Gastroesophageal sphincter (tissue), 4 donors: ENCODE results near the gene RPS6KL1. TPM values are rescaled to one million over a fixed set of nuclear protein-coding genes. Genes with fewer than 3 reads are reported as not detected.

Experiments used
- ATAC-seq: fragments of 150-250 bp; one replicate; pipeline ENCODE4 v1.9.1; 2016; ENCODE audit warnings: mild to moderate bottlenecking, moderate library complexity
- H3K27ac ChIP-seq, 4 donors: fragments of 200-600 bp; sonication (generic) in 3 of 4; 1 replicate in 3 of 4; 2 replicates in 1 of 4; pipeline ENCODE4 v1.5.1; 2016 to 2019
- H3K27me3 ChIP-seq: fragments of 200-600 bp; sonication (generic); one replicate; pipeline ENCODE4 v1.5.1; 2019
- H3K36me3 ChIP-seq, 2 donors: fragments of 200-600 bp; sonication (generic); one replicate each; pipeline ENCODE4 v1.5.1; 2019; ENCODE audit warnings: control low read depth in 1 of 2
- H3K4me1 ChIP-seq, 3 donors: fragments of 200-600 bp; sonication (generic); 1 replicate in 2 of 3; 2 replicates in 1 of 3; pipeline ENCODE4 v1.5.1; 2016 to 2019; ENCODE audit warnings: control low read depth in 2 of 3
- H3K4me3 ChIP-seq, 2 donors: fragments of 200-600 bp; sonication (generic); one replicate each; pipeline ENCODE4 v1.5.1; 2019; ENCODE audit warnings: mild to moderate bottlenecking in 1 of 2, moderate library complexity in 1 of 2
- H3K9me3 ChIP-seq, 3 donors: fragments of 200-600 bp; sonication (generic); one replicate each; pipeline ENCODE4 v1.5.1; 2017 to 2019; ENCODE audit warnings: control low read depth in 2 of 3
- EP300 ChIP-seq: sonication (generic); formaldehyde crosslinking; IDR thresholded peaks from one replicate; pipeline ENCODE4 v1.6.1; 2017; ENCODE audit warnings: antibody characterized with exemption, mild to moderate bottlenecking
- POLR2A ChIP-seq, 2 donors: fragments of 450-650 bp; IDR thresholded peaks; one replicate each; pipeline ENCODE4 v1.6.1; 2017; ENCODE audit warnings: antibody characterized with exemption in 2 of 2, mild to moderate bottlenecking in 2 of 2, moderate library complexity in 1 of 2
- POLR2AphosphoS5 ChIP-seq: sonication (generic); formaldehyde crosslinking; IDR thresholded peaks from one replicate; pipeline ENCODE4 v1.6.1; 2017; ENCODE audit warnings: antibody characterized with exemption
- WGBS, 2 donors: methylation state at CpG; one replicate each; pipeline ENCODE4 v1.1.5; 2018; ENCODE audit warnings: low coverage in 1 of 2; 5-methylcytosine and 5-hydroxymethylcytosine counted together
- total RNA-seq, 4 donors: library from RNA; depleted of rRNA; stranded (reverse); fragments of >200 nt; gene quantifications; one replicate each; pipeline ENCODE4 v1.1.0, GENCODE V29; 2016
- TF ChIP-seq, protein P1 (sequence below), 4 experiments: fragments of 200-600 bp in 2 of 4; fragments of 450-650 bp in 2 of 4; sonication (generic) in 1 of 4; IDR thresholded peaks; one replicate each; pipeline ENCODE4 v1.5.1; 2017 to 2019; ENCODE audit warnings: antibody characterized with exemption in 4 of 4, mild to moderate bottlenecking in 2 of 4, moderate library complexity in 2 of 4

RPS6KL1 gene
- total RNA-seq, 4 donors from 2014 or later: 4.0 to 10.2 (median 8.2) TPM

DNA sequence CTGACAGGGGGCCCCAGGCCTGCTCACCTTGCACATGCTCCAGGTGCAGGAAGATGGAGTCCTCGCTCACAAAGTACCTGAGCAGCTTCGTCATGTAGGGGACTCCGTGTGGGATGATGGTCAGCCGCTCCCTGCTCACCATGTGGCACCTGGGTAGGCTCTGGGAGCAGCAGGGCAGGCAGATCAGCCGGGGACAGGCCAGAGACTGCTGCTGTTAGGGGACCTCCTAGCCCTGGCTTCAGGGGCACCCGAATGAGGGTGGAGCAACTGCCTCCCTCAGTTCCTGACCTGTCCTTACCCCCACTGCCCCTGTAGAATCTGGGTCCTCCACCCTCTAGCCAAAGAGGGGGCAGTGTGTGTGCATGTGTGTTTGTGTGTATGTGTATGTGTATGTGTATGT lies 11.8 kb downstream of the RPS6KL1 start:
- Histone ChIP-seq H3K4me1 (peaks cover 0 to 47% (median 5%) of the 10 kb centered on the region in 3 donors), H3K4me3 (no peak overlapping the region)

GRCh38 chr14:74910556-74910955 lies 12.5 kb downstream of the RPS6KL1 start:
- H3K36me3 ChIP-seq: no peaks in the 10 kb centered on the region
- H3K27me3 ChIP-seq: no peaks in the 10 kb centered on the region
- TF ChIP-seq, protein P1, sequence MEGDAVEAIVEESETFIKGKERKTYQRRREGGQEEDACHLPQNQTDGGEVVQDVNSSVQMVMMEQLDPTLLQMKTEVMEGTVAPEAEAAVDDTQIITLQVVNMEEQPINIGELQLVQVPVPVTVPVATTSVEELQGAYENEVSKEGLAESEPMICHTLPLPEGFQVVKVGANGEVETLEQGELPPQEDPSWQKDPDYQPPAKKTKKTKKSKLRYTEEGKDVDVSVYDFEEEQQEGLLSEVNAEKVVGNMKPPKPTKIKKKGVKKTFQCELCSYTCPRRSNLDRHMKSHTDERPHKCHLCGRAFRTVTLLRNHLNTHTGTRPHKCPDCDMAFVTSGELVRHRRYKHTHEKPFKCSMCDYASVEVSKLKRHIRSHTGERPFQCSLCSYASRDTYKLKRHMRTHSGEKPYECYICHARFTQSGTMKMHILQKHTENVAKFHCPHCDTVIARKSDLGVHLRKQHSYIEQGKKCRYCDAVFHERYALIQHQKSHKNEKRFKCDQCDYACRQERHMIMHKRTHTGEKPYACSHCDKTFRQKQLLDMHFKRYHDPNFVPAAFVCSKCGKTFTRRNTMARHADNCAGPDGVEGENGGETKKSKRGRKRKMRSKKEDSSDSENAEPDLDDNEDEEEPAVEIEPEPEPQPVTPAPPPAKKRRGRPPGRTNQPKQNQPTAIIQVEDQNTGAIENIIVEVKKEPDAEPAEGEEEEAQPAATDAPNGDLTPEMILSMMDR (IDR thresholded peaks at IDR 0.05): no peak
- TF ChIP-seq EP300 (no peak), POLR2A (IDR thresholded peaks at IDR 0.05) (no peak), POLR2AphosphoS5 (no peak)
- H3K9me3 ChIP-seq: no peaks in the 10 kb centered on the region
- no peak overlapping the region for H3K27ac ChIP-seq
- no peak overlapping the region for H3K4me3 ChIP-seq
- 54% methylated on average over 7 of the region's 10 CpGs; no CpG with 5 or more reads in 1 of the 2 donors for WGBS, 2 donors
- ATAC-seq: no peak
- peaks cover 0 to 47% (median 0%) of the 10 kb centered on the region in 3 donors for H3K4me1 ChIP-seq

More for the DNA sequence above, 11.8 kb downstream of the RPS6KL1 start:
- Histone ChIP-seq H3K27ac (no peak overlapping the region), H3K27me3 (no peaks in the 10 kb centered on the region), H3K9me3 (no peaks in the 10 kb centered on the region), H3K36me3 (no peaks in the 10 kb centered on the region)
- 100% methylated on average over 1 of the region's 6 CpGs; no CpG with 5 or more reads in 1 of the 2 donors for WGBS, 2 donors
- ATAC-seq: no peak
- TF ChIP-seq, protein P1 (IDR thresholded peaks at IDR 0.05): no peak
- TF ChIP-seq EP300 (no peak), POLR2AphosphoS5 (no peak), POLR2A (IDR thresholded peaks at IDR 0.05) (no peak)

DNA sequence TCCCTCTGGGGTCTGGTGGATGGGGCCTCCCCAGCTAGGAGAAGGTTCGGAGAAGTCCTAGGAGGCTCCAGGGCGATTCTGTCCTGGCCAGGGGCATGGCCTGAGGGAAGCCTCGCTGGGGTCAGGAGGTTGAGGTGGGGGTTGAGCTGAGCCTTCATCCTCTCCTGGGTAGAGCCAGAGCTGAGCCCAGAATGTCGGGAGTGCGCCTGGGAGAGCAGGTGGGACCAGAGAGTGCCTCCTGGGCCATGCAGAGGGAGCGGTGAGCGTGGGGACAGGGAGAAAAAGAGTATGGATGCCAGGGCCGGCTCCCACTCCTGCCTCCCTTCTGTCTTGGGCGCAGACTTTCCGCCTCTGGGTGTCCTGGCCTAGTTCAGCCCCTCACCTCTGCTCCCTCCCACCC lies 13.1 kb downstream of the RPS6KL1 start:
- TF ChIP-seq, protein P1 (IDR thresholded peaks at IDR 0.05): no peak
- no peak for TF ChIP-seq POLR2A (IDR thresholded peaks at IDR 0.05)
- no peak for TF ChIP-seq EP300
- no peak for TF ChIP-seq POLR2AphosphoS5
- WGBS, 2 donors: 92% methylated on average over 2 of the region's 10 CpGs; no CpG with 5 or more reads in 1 of the 2 donors
- Histone ChIP-seq H3K27me3 (no peaks in the 10 kb centered on the region), H3K9me3 (no peaks in the 10 kb centered on the region), H3K27ac (no peak overlapping the region), H3K36me3 (peaks cover 0 to 6% of the 10 kb centered on the region in 2 donors), H3K4me1 (peaks cover 0 to 51% (median 0%) of the 10 kb centered on the region in 3 donors), H3K4me3 (no peak overlapping the region)
- ATAC-seq: no peak

GRCh38 chr14:74909501-74909900 lies 13.6 kb downstream of the RPS6KL1 start:
- no peaks in the 10 kb centered on the region for H3K27me3 ChIP-seq
- H3K9me3 ChIP-seq: no peaks in the 10 kb centered on the region
- no CpG with 5 or more reads among the region's 14 CpGs for WGBS, 2 donors
- no peak for TF ChIP-seq POLR2A (IDR thresholded peaks at IDR 0.05)
- TF ChIP-seq EP300: no peak
- TF ChIP-seq, protein P1 (IDR thresholded peaks at IDR 0.05): no peak
- TF ChIP-seq POLR2AphosphoS5: no peak
- peaks cover 0 to 48% (median 0%) of the 10 kb centered on the region in 3 donors for H3K4me1 ChIP-seq
- no peak overlapping the region for H3K4me3 ChIP-seq
- no peak for ATAC-seq
- peaks cover 0 to 10% of the 10 kb centered on the region in 2 donors for H3K36me3 ChIP-seq
- no peak overlapping the region for H3K27ac ChIP-seq

- Histone ChIP-seq H3K9me3 (no peaks in the 10 kb centered on the region), H3K27me3 (no peaks in the 10 kb centered on the region), H3K36me3 (peaks cover 0 to 16% of the 10 kb centered on the region in 2 donors), H3K4me1 (peaks cover 0 to 42% (median 0%) of the 10 kb centered on the region in 3 donors), H3K4me3 (no peak overlapping the region), H3K27ac (no peak overlapping the region)
- TF ChIP-seq EP300: no peak
- no peak for TF ChIP-seq POLR2A (IDR thresholded peaks at IDR 0.05)
- TF ChIP-seq, protein P1 (IDR thresholded peaks at IDR 0.05): no peak
- no peak for TF ChIP-seq POLR2AphosphoS5
- WGBS, 2 donors: 100% methylated on average over 2 of the region's 9 CpGs; no CpG with 5 or more reads in 1 of the 2 donors
- no peak for ATAC-seq
Measured at GRCh38 chr14:74908861-74909341, 14.2 kb downstream of the RPS6KL1 start.
